Mesodermal cell (in vitro differentiated cells): ENCODE measurements around the gene USP44.

Experiments used
- H3K27ac ChIP-seq: 2 replicates; pipeline ENCODE4 v1.7.0; 2013; ENCODE audit warnings: mild to moderate bottlenecking, low read depth, low read length, moderate library complexity; ENCODE audit not compliant: severe bottlenecking
- H3K36me3 ChIP-seq: 2 replicates; pipeline ENCODE4 v1.7.1; 2013; ENCODE audit warnings: mild to moderate bottlenecking, low read length, moderate library complexity; ENCODE audit not compliant: control insufficient read depth, insufficient read depth
- H3K4me1 ChIP-seq: one replicate; pipeline ENCODE4 v1.7.1; 2013; ENCODE audit warnings: mild to moderate bottlenecking, low read length; ENCODE audit not compliant: insufficient read depth, control insufficient read depth, poor library complexity, severe bottlenecking
- H3K4me3 ChIP-seq: 2 replicates; pipeline ENCODE4 v1.7.0; 2013; ENCODE audit warnings: low read length, control low read depth, mild to moderate bottlenecking; ENCODE audit not compliant: insufficient read depth, poor library complexity, severe bottlenecking; ENCODE audit errors: extremely low read depth
- H3K9me3 ChIP-seq: 2 replicates; pipeline ENCODE4 v1.7.1; 2013; ENCODE audit warnings: mild to moderate bottlenecking, low read length, moderate library complexity; ENCODE audit not compliant: control insufficient read depth
- WGBS, 2 experiments: methylation state at CpG; one replicate each; pipeline ENCODE4 v1.1.5; 2013; ENCODE audit warnings: missing lambda C conversion rate in 2 of 2; ENCODE audit not compliant: insufficient coverage in 2 of 2; 5-methylcytosine and 5-hydroxymethylcytosine counted together

Gene USP44

GRCh38 chr12:95548539-95549391 is 2.5 kb downstream of the USP44 start:
- peaks cover 8% of the 10 kb centered on the region for H3K9me3 ChIP-seq
- 1 to 4% methylated on average over 38 to 70 of the region's 98 CpGs for WGBS, 2 experiments
- H3K36me3 ChIP-seq: no peaks in the 10 kb centered on the region
- peaks cover 17% of the 10 kb centered on the region for H3K4me1 ChIP-seq
- H3K4me3 ChIP-seq: peak overlapping the region; percentile 68
- peak overlapping the region; percentile 41 for H3K27ac ChIP-seq

GRCh38 chr12:95548056-95548538 is 3.2 kb downstream of the USP44 start:
- peaks cover 8% of the 10 kb centered on the region for H3K9me3 ChIP-seq
- H3K4me1 ChIP-seq: peaks cover 17% of the 10 kb centered on the region
- peak overlapping the region; percentile 68 for H3K4me3 ChIP-seq
- H3K27ac ChIP-seq: peak overlapping the region; percentile 41
- WGBS, 2 experiments: 0% methylated on average over 23 to 27 of the region's 50 CpGs
- H3K36me3 ChIP-seq: no peaks in the 10 kb centered on the region

- Histone ChIP-seq H3K27ac (no peak overlapping the region), H3K36me3 (no peaks in the 10 kb centered on the region), H3K4me1 (peaks cover 17% of the 10 kb centered on the region), H3K9me3 (peaks cover 8% of the 10 kb centered on the region), H3K4me3 (peak overlapping the region; percentile 68)
- 3 to 4% methylated on average over 5 of the region's 9 CpGs for WGBS, 2 experiments
These were observed 3.7 kb downstream of the USP44 start for GRCh38 chr12:95547522-95548055.

- Histone ChIP-seq H3K27ac (no peak overlapping the region), H3K9me3 (peaks cover 8% of the 10 kb centered on the region), H3K4me1 (peaks cover 17% of the 10 kb centered on the region), H3K36me3 (no peaks in the 10 kb centered on the region), H3K4me3 (no peak overlapping the region)
- WGBS, 2 experiments: 3 to 16% methylated on average over 3 to 6 of the region's 9 CpGs
These were observed 4.8 kb downstream of the USP44 start for GRCh38 chr12:95546491-95546813.

GRCh38 chr12:95545731-95546490 is 5.4 kb downstream of the USP44 start:
- Histone ChIP-seq H3K4me1 (peaks cover 17% of the 10 kb centered on the region), H3K27ac (no peak overlapping the region), H3K9me3 (peaks cover 8% of the 10 kb centered on the region), H3K4me3 (no peak overlapping the region), H3K36me3 (no peaks in the 10 kb centered on the region)
- 8 to 25% methylated on average over 2 to 6 of the region's 8 CpGs for WGBS, 2 experiments

GRCh38 chr12:95545303-95545702 is 6.0 kb downstream of the USP44 start:
- no peaks in the 10 kb centered on the region for H3K36me3 ChIP-seq
- peaks cover 17% of the 10 kb centered on the region for H3K4me1 ChIP-seq
- WGBS, 2 experiments: 40% methylated on average over 1 of the region's 4 CpGs; no CpG with 5 or more reads in 1 of the 2 experiments
- peaks cover 8% of the 10 kb centered on the region for H3K9me3 ChIP-seq
- no peak overlapping the region for H3K27ac ChIP-seq
- H3K4me3 ChIP-seq: no peak overlapping the region

- peaks cover 8% of the 10 kb centered on the region for H3K9me3 ChIP-seq
- no peak overlapping the region for H3K27ac ChIP-seq
- H3K4me1 ChIP-seq: peaks cover 17% of the 10 kb centered on the region
- no peaks in the 10 kb centered on the region for H3K36me3 ChIP-seq
- no peak overlapping the region for H3K4me3 ChIP-seq
- WGBS, 2 experiments: no CpG with 5 or more reads among the region's 3 CpGs
These were observed 6.5 kb downstream of the USP44 start for GRCh38 chr12:95544756-95545155.

GRCh38 chr12:95543305-95543704 is 8.0 kb downstream of the USP44 start:
- 97% methylated on average over 4 of the region's 7 CpGs; no CpG with 5 or more reads in 1 of the 2 experiments for WGBS, 2 experiments
- H3K27ac ChIP-seq: no peak overlapping the region

GRCh38 chr12:95541436-95541835 is 9.8 kb downstream of the USP44 start:
- peaks cover 5% of the 10 kb centered on the region for H3K4me1 ChIP-seq
- 88 to 92% methylated on average over 6 to 7 of the region's 7 CpGs for WGBS, 2 experiments

More at GRCh38 chr12:95543305-95543704, 8.0 kb downstream of the USP44 start:
- Histone ChIP-seq H3K9me3 (no peaks in the 10 kb centered on the region), H3K4me3 (no peak overlapping the region), H3K36me3 (no peaks in the 10 kb centered on the region), H3K4me1 (peaks cover 17% of the 10 kb centered on the region)

GRCh38 chr12:95538656-95539055 is 12.6 kb downstream of the USP44 start:
- 17% methylated on average over 1 of the region's 5 CpGs; no CpG with 5 or more reads in 1 of the 2 experiments for WGBS, 2 experiments
- H3K9me3 ChIP-seq: no peaks in the 10 kb centered on the region
- no peak overlapping the region for H3K4me3 ChIP-seq
- no peak overlapping the region for H3K27ac ChIP-seq
- no peaks in the 10 kb centered on the region for H3K36me3 ChIP-seq
- H3K4me1 ChIP-seq: no peaks in the 10 kb centered on the region

More at GRCh38 chr12:95541436-95541835, 9.8 kb downstream of the USP44 start:
- no peak overlapping the region for H3K4me3 ChIP-seq
- no peaks in the 10 kb centered on the region for H3K9me3 ChIP-seq
- no peak overlapping the region for H3K27ac ChIP-seq
- no peaks in the 10 kb centered on the region for H3K36me3 ChIP-seq
